Measurements from ENCODE around the gene SLC26A6. TPM values are rescaled to one million over a fixed set of nuclear protein-coding genes. Genes with fewer than 3 reads are reported as not detected.

SLC26A6 gene
- polyA plus RNA-seq, 1 donor from 2014 or later, result 23.6 TPM

DNA sequence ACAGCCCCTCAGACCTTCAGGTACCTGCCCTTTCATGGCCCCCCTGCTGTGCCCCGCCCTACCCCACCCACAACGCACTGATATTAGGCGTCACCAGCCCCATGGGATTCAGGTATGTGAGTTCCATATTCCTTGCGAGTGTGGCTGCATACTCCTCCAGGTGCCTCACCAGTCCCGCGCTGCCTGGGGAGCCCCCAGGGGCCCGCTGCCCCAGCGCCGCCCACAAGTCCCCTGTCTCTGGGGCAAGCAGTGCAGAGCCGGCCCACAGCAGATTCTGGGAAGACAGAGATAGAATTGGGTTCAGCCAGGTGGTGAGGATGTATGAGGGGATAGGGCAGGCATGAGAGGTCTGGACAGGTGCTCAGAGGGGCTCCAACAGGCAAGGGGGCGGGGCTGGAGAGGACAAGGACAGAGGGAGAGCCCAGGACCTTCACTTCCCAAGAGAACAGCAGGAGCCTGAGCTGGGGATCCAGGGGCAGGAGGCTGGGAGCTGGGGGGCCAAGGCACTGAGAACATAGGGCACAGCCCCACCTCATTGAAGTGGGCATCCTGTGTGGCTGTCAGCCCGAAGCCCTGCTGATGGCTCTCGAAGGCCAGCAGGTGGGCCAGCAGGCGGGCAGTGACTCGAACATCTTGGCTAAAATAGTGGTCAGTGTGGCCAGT lies 13.1 kb upstream of the SLC26A6 start:
- Histone ChIP-seq H3K27me3 (ENCODE audit: insufficient read depth, low read depth, low read length) (no peaks in the 10 kb centered on the region), H3K4me2 (ENCODE audit: low read length) (no peak overlapping the region), H3K27ac (ENCODE audit: low read length) (no peak overlapping the region), H3K79me2 (replicated peaks; ENCODE audit: insufficient read depth, low read length) (no peaks in the 10 kb centered on the region), H3K4me3 (ENCODE audit: low read length) (no peak overlapping the region), H3K36me3 (ENCODE audit: insufficient read depth, low read length) (no peaks in the 10 kb centered on the region), H3K9me2 (ENCODE audit: insufficient read depth, low read length) (no peaks in the 10 kb centered on the region), H3K9me3 (ENCODE audit: low read length) (no peaks in the 10 kb centered on the region), H3K9ac (ENCODE audit: low read length) (no peak overlapping the region), H2AFZ (ENCODE audit: low read depth, low read length) (no peak overlapping the region), H4K20me1 (ENCODE audit: insufficient read depth) (peaks cover 3% of the 10 kb centered on the region), H3F3A (ENCODE audit: insufficient read depth, low read length, poor library complexity, severe bottlenecking) (no peaks in the 10 kb centered on the region)
- TF ChIP-seq, protein P1, sequence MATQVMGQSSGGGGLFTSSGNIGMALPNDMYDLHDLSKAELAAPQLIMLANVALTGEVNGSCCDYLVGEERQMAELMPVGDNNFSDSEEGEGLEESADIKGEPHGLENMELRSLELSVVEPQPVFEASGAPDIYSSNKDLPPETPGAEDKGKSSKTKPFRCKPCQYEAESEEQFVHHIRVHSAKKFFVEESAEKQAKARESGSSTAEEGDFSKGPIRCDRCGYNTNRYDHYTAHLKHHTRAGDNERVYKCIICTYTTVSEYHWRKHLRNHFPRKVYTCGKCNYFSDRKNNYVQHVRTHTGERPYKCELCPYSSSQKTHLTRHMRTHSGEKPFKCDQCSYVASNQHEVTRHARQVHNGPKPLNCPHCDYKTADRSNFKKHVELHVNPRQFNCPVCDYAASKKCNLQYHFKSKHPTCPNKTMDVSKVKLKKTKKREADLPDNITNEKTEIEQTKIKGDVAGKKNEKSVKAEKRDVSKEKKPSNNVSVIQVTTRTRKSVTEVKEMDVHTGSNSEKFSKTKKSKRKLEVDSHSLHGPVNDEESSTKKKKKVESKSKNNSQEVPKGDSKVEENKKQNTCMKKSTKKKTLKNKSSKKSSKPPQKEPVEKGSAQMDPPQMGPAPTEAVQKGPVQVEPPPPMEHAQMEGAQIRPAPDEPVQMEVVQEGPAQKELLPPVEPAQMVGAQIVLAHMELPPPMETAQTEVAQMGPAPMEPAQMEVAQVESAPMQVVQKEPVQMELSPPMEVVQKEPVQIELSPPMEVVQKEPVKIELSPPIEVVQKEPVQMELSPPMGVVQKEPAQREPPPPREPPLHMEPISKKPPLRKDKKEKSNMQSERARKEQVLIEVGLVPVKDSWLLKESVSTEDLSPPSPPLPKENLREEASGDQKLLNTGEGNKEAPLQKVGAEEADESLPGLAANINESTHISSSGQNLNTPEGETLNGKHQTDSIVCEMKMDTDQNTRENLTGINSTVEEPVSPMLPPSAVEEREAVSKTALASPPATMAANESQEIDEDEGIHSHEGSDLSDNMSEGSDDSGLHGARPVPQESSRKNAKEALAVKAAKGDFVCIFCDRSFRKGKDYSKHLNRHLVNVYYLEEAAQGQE (IDR thresholded peaks at IDR 0.05; ENCODE audit: borderline replicate concordance), result no peak
- TF ChIP-seq MXI1 (conservative IDR thresholded peaks at IDR 0.05; ENCODE audit: poor library complexity, severe bottlenecking), result no peak
- TF ChIP-seq EZH2 (IDR thresholded peaks at IDR 0.05; ENCODE audit: borderline replicate concordance, insufficient read depth, low read length, poor library complexity, severe bottlenecking), result no peak
- no peak for TF ChIP-seq TAF1 (IDR thresholded peaks at IDR 0.05; ENCODE audit: low read depth)
- no peak for TF ChIP-seq RAD21 (conservative IDR thresholded peaks at IDR 0.05)

DNA sequence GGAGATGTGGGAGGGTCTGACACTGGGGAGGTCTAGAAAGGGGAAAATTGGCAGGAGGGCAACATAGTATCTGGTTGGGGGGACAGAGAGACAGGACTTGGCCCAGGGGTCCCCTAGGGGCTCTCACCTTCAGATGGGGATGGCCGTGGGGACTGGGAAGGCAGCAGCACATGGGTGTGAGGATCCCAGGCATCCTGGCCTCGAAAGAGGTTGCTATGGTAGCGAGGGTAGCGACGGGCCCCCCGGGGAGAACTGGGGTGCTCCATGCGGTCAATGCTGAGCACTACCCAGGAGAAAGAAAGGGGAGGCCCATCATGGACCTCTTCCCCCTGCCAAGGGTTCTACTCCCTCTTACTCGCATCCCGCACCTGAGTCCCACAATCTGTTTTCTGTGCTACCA lies 12.5 kb upstream of the SLC26A6 start:
- no peak overlapping the region for H3K27ac ChIP-seq (ENCODE audit: low read length)
- H3K9me3 ChIP-seq (ENCODE audit: low read length), result no peaks in the 10 kb centered on the region
- no peak overlapping the region for H2AFZ ChIP-seq (ENCODE audit: low read depth, low read length)
- no peaks in the 10 kb centered on the region for H3K9me2 ChIP-seq (ENCODE audit: insufficient read depth, low read length)
- H3F3A ChIP-seq (ENCODE audit: insufficient read depth, low read length, poor library complexity, severe bottlenecking), result no peaks in the 10 kb centered on the region
- no peaks in the 10 kb centered on the region for H3K27me3 ChIP-seq (ENCODE audit: insufficient read depth, low read depth, low read length)
- H3K9ac ChIP-seq (ENCODE audit: low read length), result no peak overlapping the region
- no peaks in the 10 kb centered on the region for H3K36me3 ChIP-seq (ENCODE audit: insufficient read depth, low read length)
- H3K79me2 ChIP-seq (replicated peaks; ENCODE audit: insufficient read depth, low read length), result no peaks in the 10 kb centered on the region
- TF ChIP-seq MXI1 (conservative IDR thresholded peaks at IDR 0.05; ENCODE audit: poor library complexity, severe bottlenecking), result no peak
- no peak for TF ChIP-seq SMC3 (conservative IDR thresholded peaks at IDR 0.05; ENCODE audit: poor library complexity)
- TF ChIP-seq TAF1 (IDR thresholded peaks at IDR 0.05; ENCODE audit: low read depth), result no peak
- TF ChIP-seq RAD21 (conservative IDR thresholded peaks at IDR 0.05), result no peak
- H3K4me3 ChIP-seq (ENCODE audit: low read length), result no peak overlapping the region
- H4K20me1 ChIP-seq (ENCODE audit: insufficient read depth), result peaks cover under 1% of the 10 kb centered on the region
- H3K4me2 ChIP-seq (ENCODE audit: low read length), result no peak overlapping the region

DNA sequence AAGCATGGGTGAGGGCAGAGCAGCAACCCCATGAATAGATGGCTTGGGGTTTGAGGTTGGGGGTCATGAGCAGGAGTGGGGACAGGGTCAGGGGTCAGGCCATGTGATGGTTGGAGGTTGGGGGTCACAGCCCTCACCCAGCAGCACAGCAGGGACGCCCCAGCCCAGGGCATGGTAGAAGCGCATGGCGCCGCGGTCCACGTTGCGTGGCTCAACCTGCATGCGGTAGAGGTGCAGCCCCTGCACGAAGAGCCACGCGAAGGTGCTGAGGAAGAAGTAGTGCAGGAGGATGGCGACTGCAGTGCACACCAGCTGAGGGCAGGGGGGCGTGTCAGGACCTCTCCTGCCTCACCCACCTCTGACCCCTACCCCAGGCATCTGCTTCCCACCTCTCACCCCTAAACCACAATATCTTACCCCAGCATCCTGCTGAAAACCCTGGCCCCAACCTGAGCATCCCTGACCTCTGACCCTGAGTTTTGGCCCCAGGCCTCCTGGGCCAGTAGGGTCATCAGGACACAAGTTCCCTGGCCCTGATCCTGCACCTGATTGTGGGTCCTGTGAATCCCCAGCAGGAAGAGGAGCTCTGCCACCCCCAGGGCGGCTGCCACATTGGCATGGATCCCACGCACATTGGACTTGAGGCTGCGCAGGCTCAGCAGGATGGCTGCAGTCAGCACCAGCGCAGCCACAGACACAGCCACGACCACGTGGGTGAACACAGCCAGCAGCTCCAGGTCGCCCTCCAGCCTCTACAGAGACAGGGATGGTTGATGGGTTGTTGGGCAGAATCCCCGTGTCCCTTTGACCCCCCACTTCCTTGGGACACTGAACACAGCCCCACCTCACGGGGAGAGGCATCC lies 9.9 kb upstream of the SLC26A6 start:
- Histone ChIP-seq H3F3A (ENCODE audit: insufficient read depth, low read length, poor library complexity, severe bottlenecking) (no peaks in the 10 kb centered on the region), H3K4me3 (ENCODE audit: low read length) (no peak overlapping the region), H3K79me2 (replicated peaks; ENCODE audit: insufficient read depth, low read length) (no peaks in the 10 kb centered on the region), H3K4me2 (ENCODE audit: low read length) (no peak overlapping the region), H3K27me3 (ENCODE audit: insufficient read depth, low read depth, low read length) (no peaks in the 10 kb centered on the region), H3K9ac (ENCODE audit: low read length) (no peak overlapping the region), H4K20me1 (ENCODE audit: insufficient read depth) (no peaks in the 10 kb centered on the region), H2AFZ (ENCODE audit: low read depth, low read length) (no peak overlapping the region), H3K27ac (ENCODE audit: low read length) (no peak overlapping the region), H3K9me2 (ENCODE audit: insufficient read depth, low read length) (no peaks in the 10 kb centered on the region), H3K9me3 (ENCODE audit: low read length) (no peaks in the 10 kb centered on the region), H3K36me3 (ENCODE audit: insufficient read depth, low read length) (no peaks in the 10 kb centered on the region)
- TF ChIP-seq EZH2 (IDR thresholded peaks at IDR 0.05; ENCODE audit: borderline replicate concordance, insufficient read depth, low read length, poor library complexity, severe bottlenecking) (no peak), TAF1 (IDR thresholded peaks at IDR 0.05; ENCODE audit: low read depth) (no peak)
- TF ChIP-seq, protein P1 (IDR thresholded peaks at IDR 0.05; ENCODE audit: borderline replicate concordance), result no peak
